HEK293T (cell line): ENCODE results near the gene CEP44.

Source experiments
- ARNT ChIP-seq: fragments of 450-650 bp; IDR thresholded peaks from 2 replicates; pipeline ENCODE4 v1.6.1; 2017; ENCODE audit warnings: mild to moderate bottlenecking
- BHLHE40 ChIP-seq: fragments of 450-650 bp; IDR thresholded peaks from 2 replicates; pipeline ENCODE4 v1.6.1; 2016; ENCODE audit warnings: mild to moderate bottlenecking, moderate library complexity, borderline replicate concordance
- CTBP1 ChIP-seq: fragments of 450-650 bp; IDR thresholded peaks from 2 replicates; pipeline ENCODE4 v1.6.1; 2016; ENCODE audit warnings: borderline replicate concordance
- ELF4 ChIP-seq: fragments of 450-650 bp; IDR thresholded peaks from 2 replicates; pipeline ENCODE4 v1.6.1; 2017; ENCODE audit warnings: antibody characterized with exemption
- FOXA1 ChIP-seq: fragments of 450-650 bp; IDR thresholded peaks from 2 replicates; pipeline ENCODE4 v1.6.1; 2016; ENCODE audit warnings: mild to moderate bottlenecking
- FOXK2 ChIP-seq: fragments of 450-650 bp; IDR thresholded peaks from 2 replicates; pipeline ENCODE4 v1.6.1; 2016; ENCODE audit warnings: mild to moderate bottlenecking
- FOXM1 ChIP-seq: fragments of 450-650 bp; IDR thresholded peaks from 2 replicates; pipeline ENCODE4 v1.6.1; 2017; ENCODE audit warnings: mild to moderate bottlenecking, borderline replicate concordance
- LEF1 ChIP-seq: fragments of 450-650 bp; IDR thresholded peaks from 2 replicates; pipeline ENCODE4 v1.6.1; 2017; ENCODE audit warnings: mild to moderate bottlenecking, borderline replicate concordance
- PKNOX1 ChIP-seq: fragments of 450-650 bp; IDR thresholded peaks from 2 replicates; pipeline ENCODE4 v1.6.1; 2016
- SP1 ChIP-seq: fragments of 450-650 bp; IDR thresholded peaks from 2 replicates; pipeline ENCODE4 v1.6.1; 2017
- SUZ12 ChIP-seq: fragments of 450-650 bp; IDR thresholded peaks from 2 replicates; pipeline ENCODE4 v1.6.1; 2016; ENCODE audit warnings: mild to moderate bottlenecking
- TARDBP ChIP-seq: fragments of 450-650 bp; IDR thresholded peaks from 2 replicates; pipeline ENCODE4 v1.6.1; 2016
- ZNF384 ChIP-seq: fragments of 450-650 bp; IDR thresholded peaks from 2 replicates; pipeline ENCODE4 v1.6.1; 2016

GRCh38 chr4:174254613-174255012 is 29.1 kb upstream of the CEP44 start:
- TF ChIP-seq LEF1: no peak
- TF ChIP-seq SP1: no peak
- no peak for TF ChIP-seq SUZ12
- TF ChIP-seq FOXK2: no peak
- no peak for TF ChIP-seq FOXM1
- TF ChIP-seq CTBP1: no peak
- TF ChIP-seq ARNT: no peak
- no peak for TF ChIP-seq FOXA1
- no peak for TF ChIP-seq ELF4
- TF ChIP-seq BHLHE40: no peak
- no peak for TF ChIP-seq TARDBP
- TF ChIP-seq ZNF384: no peak
- no peak for TF ChIP-seq PKNOX1
